Peyer's patch (tissue), 4 donors: Measurements from ENCODE around the gene RPS6KA5. TPM values are rescaled to one million over a fixed set of nuclear protein-coding genes. Genes with fewer than 3 reads are reported as not detected.
"Not testable (repeated sequence)": the region's sequence is repeated elsewhere in the genome, so short reads cannot be mapped to it uniquely, and the experiment has no call there.

Source experiments
- DNase-seq, 3 donors: peaks; one replicate each; pipeline ENCODE4 v3.0.0-alpha.2; 2017 to 2019
- H3K27ac ChIP-seq, 4 donors: fragments of 200-600 bp; sonication (generic); one replicate each; pipeline ENCODE4 v1.5.1; 2016 to 2019
- H3K27me3 ChIP-seq, 2 donors: fragments of 200-600 bp; sonication (generic); one replicate each; pipeline ENCODE4 v1.5.1; 2019
- H3K36me3 ChIP-seq, 3 donors: fragments of 200-600 bp; sonication (generic); one replicate each; pipeline ENCODE4 v1.5.1; 2016 to 2019
- H3K4me1 ChIP-seq, 4 donors: fragments of 200-600 bp; sonication (generic); one replicate each; pipeline ENCODE4 v1.5.1; 2016 to 2019
- H3K4me3 ChIP-seq, 4 donors: fragments of 200-600 bp; sonication (generic); 1 replicate in 3 of 4; 2 replicates in 1 of 4; pipeline ENCODE4 v1.5.1; 2016 to 2019; ENCODE audit warnings: mild to moderate bottlenecking in 1 of 4
- H3K9me3 ChIP-seq, 4 donors: fragments of 200-600 bp; sonication (generic); one replicate each; pipeline ENCODE4 v1.5.1; 2016 to 2019; ENCODE audit warnings: mild to moderate bottlenecking in 1 of 4
- CTCF ChIP-seq, 6 experiments: fragments of 450-650 bp in 4 of 6; fragments of 200-600 bp in 2 of 6; sonication (generic) in 1 of 6; IDR thresholded peaks; one replicate each; pipeline ENCODE4 v1.5.1; 2017 to 2019; ENCODE audit warnings: antibody characterized with exemption in 6 of 6, mild to moderate bottlenecking in 3 of 6, moderate library complexity in 1 of 6
- POLR2A ChIP-seq, 2 donors: fragments of 450-650 bp; IDR thresholded peaks; one replicate each; pipeline ENCODE4 v1.5.1; 2017; ENCODE audit warnings: antibody characterized with exemption in 2 of 2, mild to moderate bottlenecking in 2 of 2, moderate library complexity in 2 of 2
- total RNA-seq, 4 donors: library from RNA; depleted of rRNA; stranded (reverse); fragments of >200 nt; gene quantifications; one replicate each; pipeline ENCODE4 v1.1.0, GENCODE V29; 2016

Gene RPS6KA5
- total RNA-seq, 4 donors from 2014 or later: 10.3 to 15.1 (median 10.6) TPM

- H3K27me3 ChIP-seq: no peaks in the 10 kb centered on the region
- H3K4me1 ChIP-seq: peaks cover 0 to 8% (median 0%) of the 10 kb centered on the region in 4 donors
- no peaks in the 10 kb centered on the region for H3K36me3 ChIP-seq
- TF ChIP-seq POLR2A (IDR thresholded peaks at IDR 0.05): no peak
- no peak for TF ChIP-seq CTCF (IDR thresholded peaks at IDR 0.05)
- H3K4me3 ChIP-seq: peak overlapping the region; percentile 21 to 47 (median 36)
- peak in 1 of 3 donors; percentile 57 for DNase-seq
- H3K9me3 ChIP-seq: no peaks in the 10 kb centered on the region
- H3K27ac ChIP-seq: peak overlapping the region; percentile 66 to 85 (median 78)
These were observed 231.6 kb downstream of the RPS6KA5 start for GRCh38 chr14:90828642-90829487.

GRCh38 chr14:90827919-90828610 lies 232.4 kb downstream of the RPS6KA5 start:
- no peak for TF ChIP-seq CTCF (IDR thresholded peaks at IDR 0.05)
- TF ChIP-seq POLR2A (IDR thresholded peaks at IDR 0.05): peak in 1 of 2 donors; percentile 15
- H3K4me3 ChIP-seq: peak overlapping the region; percentile 21 to 47 (median 36)
- H3K4me1 ChIP-seq: peaks cover 0 to 8% (median 0%) of the 10 kb centered on the region in 4 donors

GRCh38 chr14:90823542-90823941 lies 236.9 kb downstream of the RPS6KA5 start:
- not testable (repeated sequence) for H3K9me3 ChIP-seq, H3K4me1 ChIP-seq, H3K27ac ChIP-seq, H3K4me3 ChIP-seq, H3K27me3 ChIP-seq, DNase-seq, H3K36me3 ChIP-seq

More at GRCh38 chr14:90827919-90828610, 232.4 kb downstream of the RPS6KA5 start:
- Histone ChIP-seq H3K9me3 (peaks cover 0 to 3% (median 1%) of the 10 kb centered on the region in 4 donors), H3K27me3 (no peaks in the 10 kb centered on the region), H3K36me3 (no peaks in the 10 kb centered on the region), H3K27ac (peak overlapping the region; percentile 66 to 85 (median 78))
- DNase-seq: peak; percentile 88 to 96 (median 93)

GRCh38 chr14:90820958-90821357 lies 239.5 kb downstream of the RPS6KA5 start:
- Histone ChIP-seq H3K36me3 (no peaks in the 10 kb centered on the region), H3K4me3 (no peak overlapping the region), H3K27ac (no peak overlapping the region), H3K4me1 (peaks cover 0 to 4% (median 0%) of the 10 kb centered on the region in 4 donors), H3K27me3 (no peaks in the 10 kb centered on the region), H3K9me3 (peaks cover 0 to 3% (median 1%) of the 10 kb centered on the region in 4 donors)
- TF ChIP-seq CTCF (IDR thresholded peaks at IDR 0.05): no peak
- no peak for TF ChIP-seq POLR2A (IDR thresholded peaks at IDR 0.05)
- peak in 1 of 3 donors; percentile 62 for DNase-seq

GRCh38 chr14:90819734-90820393 lies 240.6 kb downstream of the RPS6KA5 start:
- Histone ChIP-seq H3K4me1 (peaks cover 0 to 13% (median 2%) of the 10 kb centered on the region in 4 donors), H3K27me3 (no peaks in the 10 kb centered on the region), H3K27ac (no peak overlapping the region), H3K36me3 (no peaks in the 10 kb centered on the region), H3K4me3 (no peak overlapping the region), H3K9me3 (peaks cover 0 to 3% (median 1%) of the 10 kb centered on the region in 4 donors)
- no peak for DNase-seq
- TF ChIP-seq CTCF (IDR thresholded peaks at IDR 0.05) (no peak), POLR2A (IDR thresholded peaks at IDR 0.05) (no peak)
